HCT116 (cell line): ENCODE measurements around the gene TMEM165. TPM values are rescaled to one million over a fixed set of nuclear protein-coding genes. Genes with fewer than 3 reads are reported as not detected.

Source experiments
- ATAC-seq: fragments of 200-7000 bp; cut with Tn5 transposase; 2 replicates; pipeline ENCODE4 v1.9.1; 2020; ENCODE audit warnings: mild to moderate bottlenecking, moderate library complexity
- BruUV-seq: library from RNA; stranded (reverse); fragments of 400-500 nt; replicated peaks from 2 replicates; lab custom pipeline; 2021; lab: Mats Ljungman, UMichigan
- CTCF ChIA-PET: fragments of 300-600 bp; sonication (Branson Sonifier 250); formaldehyde crosslinking; loops from one replicate; lab custom pipeline; 2021; ENCODE audit warnings: antibody characterized with exemption; lab: Charles Lee
- POLR2A ChIA-PET: fragments of 300-600, 350-600 bp; sonication (Branson Sonifier 250); formaldehyde crosslinking; loops from one replicate; lab custom pipeline; 2021; ENCODE audit warnings: antibody characterized with exemption; lab: Charles Lee
- RAD21 ChIA-PET, 2 experiments: fragments of 300-600 bp; sonication (Branson Sonifier 250); formaldehyde crosslinking; loops; one replicate each; lab custom pipeline; 2023; ENCODE audit warnings: low total read pairs in 2 of 2; ENCODE audit not compliant: uncharacterized antibody in 2 of 2, unreplicated experiment in 2 of 2, low non-redundant PET in 1 of 2; lab: Charles Lee
- DNase-seq: peaks from one replicate; pipeline ENCODE4 v3.0.0-alpha.2; 2010; ENCODE audit warnings: low read depth, low spot score
- H2AFZ ChIP-seq: fragments of 200-600 bp; shearing (Covaris generic), sonication (generic); 2 replicates; pipeline ENCODE4 v1.6.1; 2017; ENCODE audit warnings: low read depth, mixed run types, mixed read lengths, antibody characterized with exemption, low read length; ENCODE audit not compliant: poor library complexity, severe bottlenecking
- H3K27ac ChIP-seq: 2 replicates; pipeline ENCODE4 v1.5.1; 2012; ENCODE audit warnings: low read depth, low read length
- H3K27me3 ChIP-seq: fragments of 200-600 bp; sonication (generic); 2 replicates; pipeline ENCODE4 v1.6.1; 2016; ENCODE audit warnings: mixed run types, low read length, mixed read lengths; ENCODE audit not compliant: insufficient read depth
- H3K36me3 ChIP-seq, 2 experiments: fragments of 200-500 bp in 1 of 2; fragments of 200-600 bp in 1 of 2; sonication (Bioruptor generic) in 1 of 2; sonication (generic) in 1 of 2; 2 replicates each; pipeline versions ENCODE4 v1.5.1 to v1.6.1; 2014 to 2016; ENCODE audit warnings: low read length in 2 of 2, inconsistent platforms in 1 of 2, mixed read lengths in 1 of 2, mixed run types in 1 of 2; ENCODE audit not compliant: insufficient read depth in 2 of 2, control insufficient read depth in 1 of 2
- H3K4me1 ChIP-seq, 2 experiments: fragments of 200-600 bp in 1 of 2; sonication (generic) in 1 of 2; 2 replicates each; pipeline versions ENCODE4 v1.5.1 to v1.6.1; 2012 to 2017; ENCODE audit warnings: low read length in 2 of 2, inconsistent platforms in 1 of 2, mild to moderate bottlenecking in 1 of 2, mixed read lengths in 1 of 2, mixed run types in 1 of 2, moderate library complexity in 1 of 2; ENCODE audit not compliant: insufficient read depth in 2 of 2, control insufficient read depth in 1 of 2
- H3K4me2 ChIP-seq: fragments of 200-600 bp; sonication (generic); 2 replicates; pipeline ENCODE4 v1.6.1; 2017; ENCODE audit warnings: mixed run types, low read length, mixed read lengths
- H3K4me3 ChIP-seq, 2 experiments: fragments of 200-600 bp in 1 of 2; sonication (generic) in 1 of 2; replicated peaks in 1 of 2; 2 replicates each; pipeline ENCODE4 v1.5.1; 2011 to 2016; ENCODE audit warnings: low read length in 2 of 2, control low read depth in 1 of 2, low read depth in 1 of 2, mild to moderate bottlenecking in 1 of 2, mixed read lengths in 1 of 2, mixed run types in 1 of 2
- H3K79me2 ChIP-seq: fragments of 200-600 bp; sonication (generic); 2 replicates; pipeline ENCODE4 v1.6.1; 2017; ENCODE audit warnings: mild to moderate bottlenecking, mixed run types, low read length, moderate library complexity, mixed read lengths; ENCODE audit not compliant: insufficient read depth
- H3K9ac ChIP-seq: fragments of 200-600 bp; sonication (generic); 2 replicates; pipeline ENCODE4 v1.6.1; 2016; ENCODE audit warnings: low read length, mixed read lengths
- H3K9me2 ChIP-seq: fragments of 200-600 bp; sonication (generic), shearing (Covaris generic); 2 replicates; pipeline ENCODE4 v1.6.1; 2017; ENCODE audit warnings: mixed run types, mild to moderate bottlenecking, moderate library complexity; ENCODE audit not compliant: insufficient read depth
- H3K9me3 ChIP-seq, 2 experiments: fragments of 200-500 bp in 1 of 2; fragments of 200-600 bp in 1 of 2; sonication (Bioruptor generic) in 1 of 2; sonication (generic) in 1 of 2; 2 replicates each; pipeline ENCODE4 v1.6.1; 2014 to 2017; ENCODE audit warnings: low read length in 2 of 2, mixed read lengths in 2 of 2, inconsistent platforms in 1 of 2, low read depth in 1 of 2, mild to moderate bottlenecking in 1 of 2, mixed run types in 1 of 2, moderate library complexity in 1 of 2; ENCODE audit not compliant: control insufficient read depth in 1 of 2, insufficient read depth in 1 of 2
- H4K20me1 ChIP-seq: fragments of 200-600 bp; sonication (generic), shearing (Covaris generic); 2 replicates; pipeline ENCODE4 v1.6.1; 2017; ENCODE audit warnings: mixed run types, mild to moderate bottlenecking, moderate library complexity; ENCODE audit not compliant: insufficient read depth
- ATF3 ChIP-seq: IDR thresholded peaks from 2 replicates; pipeline ENCODE4 v1.6.1; 2012
- CBX3 ChIP-seq: IDR thresholded peaks from 2 replicates; pipeline ENCODE4 v1.6.1; 2012; ENCODE audit warnings: low read depth
- CEBPB ChIP-seq: IDR thresholded peaks from 2 replicates; pipeline ENCODE4 v1.6.1; 2012; ENCODE audit warnings: low read depth
- CTCF ChIP-seq, 3 experiments: fragments of 200-600 bp in 1 of 3; sonication (generic) in 1 of 3; IDR thresholded peaks in 2 of 3; conservative IDR thresholded peaks in 1 of 3; 2 replicates each; pipeline ENCODE4 v1.5.1; 2012 to 2017; ENCODE audit warnings: low read depth in 2 of 3, low read length in 2 of 3, antibody characterized with exemption in 1 of 3, borderline replicate concordance in 1 of 3, control low read depth in 1 of 3, mild to moderate bottlenecking in 1 of 3, mixed read lengths in 1 of 3, mixed run types in 1 of 3, moderate library complexity in 1 of 3; ENCODE audit not compliant: insufficient read depth in 1 of 3
- EZH2phosphoT487 ChIP-seq: fragments of 200-600 bp; IDR thresholded peaks from 2 replicates; pipeline ENCODE4 v1.6.1; 2018; ENCODE audit warnings: antibody characterized with exemption, borderline replicate concordance
- FOSL1 ChIP-seq: IDR thresholded peaks from 2 replicates; pipeline ENCODE4 v1.6.1; 2012; ENCODE audit warnings: low read depth
- JUND ChIP-seq: IDR thresholded peaks from 2 replicates; pipeline ENCODE4 v1.6.1; 2012
- MAX ChIP-seq: IDR thresholded peaks from 2 replicates; pipeline ENCODE4 v1.6.1; 2012
- POLR2A ChIP-seq: IDR thresholded peaks from 2 replicates; pipeline ENCODE4 v1.7.0; 2011; ENCODE audit warnings: borderline replicate concordance; ENCODE audit not compliant: insufficient read depth, insufficient read length; ENCODE audit errors: extremely low read depth
- POLR2AphosphoS5 ChIP-seq: IDR thresholded peaks from 2 replicates; pipeline ENCODE4 v1.6.1; 2011; ENCODE audit warnings: mild to moderate bottlenecking, low read depth, low read length, moderate library complexity
- REST ChIP-seq: IDR thresholded peaks from 2 replicates; pipeline ENCODE4 v1.6.1; 2012; ENCODE audit warnings: low read depth
- SRF ChIP-seq: IDR thresholded peaks from 2 replicates; pipeline ENCODE4 v1.6.1; 2012; ENCODE audit warnings: low read depth
- TCF7L2 ChIP-seq: IDR thresholded peaks from 2 replicates; pipeline ENCODE4 v1.7.0; 2011; ENCODE audit warnings: borderline replicate concordance, inconsistent platforms; ENCODE audit not compliant: insufficient read depth, insufficient read length; ENCODE audit errors: extremely low read depth
- ZBTB33 ChIP-seq: IDR thresholded peaks from 2 replicates; pipeline ENCODE4 v1.6.1; 2011; ENCODE audit warnings: mild to moderate bottlenecking, low read length, moderate library complexity; ENCODE audit not compliant: insufficient replicate concordance; ENCODE audit errors: extremely low read depth
- ZFX ChIP-seq: fragments of 450-650 bp; IDR thresholded peaks from 2 replicates; pipeline ENCODE4 v1.6.1; 2017
- intact Hi-C: fragments of 100-400 bp; cut with micrococcal nuclease; formaldehyde crosslinking; loops from 2 replicates; pipeline ENCODE4 v1.10.0; 2022
- total RNA-seq: library from RNA; stranded (reverse); gene quantifications from one replicate; pipeline ENCODE4 v1.2.1, GENCODE V29; 2021; ENCODE audit not compliant: unreplicated experiment

Gene TMEM165
- total RNA-seq, 1 experiment from 2014 or later: 60.7 TPM

- no peaks in the 10 kb centered on the region for H3K36me3 ChIP-seq
- H4K20me1 ChIP-seq: no peaks in the 10 kb centered on the region
- peaks cover 0 to 4% of the 10 kb centered on the region in 2 experiments; a peak in 1 of 4 replicates for H3K9me3 ChIP-seq
- ChIA-PET RAD21 (no interaction called here), POLR2A (no interaction called here), CTCF (no interaction called here)
- ATAC-seq (no peak), DNase-seq (no peak)
- no peaks in the 10 kb centered on the region; the same call in 1 of the 2 replicates for H3K79me2 ChIP-seq
- no TSS peak for BruUV-seq
- H2AFZ ChIP-seq: no peak overlapping the region
- H3K4me3 ChIP-seq: no peak overlapping the region
- TF ChIP-seq EZH2phosphoT487 (no peak), POLR2A (no peak), ATF3 (no peak), FOSL1 (no peak), ZFX (no peak), JUND (no peak), CEBPB (no peak), POLR2AphosphoS5 (no peak), REST (no peak), CBX3 (no peak), ZBTB33 (no peak), SRF (no peak), CTCF (IDR thresholded peaks at IDR 0.05 in 2 of 3, conservative IDR thresholded peaks at IDR 0.05 in 1 of 3; ENCODE audit: borderline replicate concordance in 1 of 3, insufficient read depth in 1 of 3, low read depth in 2 of 3, low read length in 2 of 3) (no peak), MAX (no peak), TCF7L2 (no peak)
- H3K27me3 ChIP-seq: no peaks in the 10 kb centered on the region
- no peaks in the 10 kb centered on the region for H3K9me2 ChIP-seq
- no peak overlapping the region for H3K27ac ChIP-seq
- H3K9ac ChIP-seq: no peak overlapping the region
- peaks cover 36 to 49% of the 10 kb centered on the region in 2 experiments for H3K4me1 ChIP-seq
- H3K4me2 ChIP-seq: no peak overlapping the region
- intact Hi-C loops: no loop called here
These were observed 41.1 kb upstream of the TMEM165 start for GRCh38 chr4:55354648-55355047.
